Fibroblast of skin of back (primary cell): ENCODE results near the gene CACNA1D.

Experiments used
- DNase-seq: peaks from one replicate; pipeline ENCODE4 v3.0.0-alpha.2; 2013

Gene CACNA1D

DNA sequence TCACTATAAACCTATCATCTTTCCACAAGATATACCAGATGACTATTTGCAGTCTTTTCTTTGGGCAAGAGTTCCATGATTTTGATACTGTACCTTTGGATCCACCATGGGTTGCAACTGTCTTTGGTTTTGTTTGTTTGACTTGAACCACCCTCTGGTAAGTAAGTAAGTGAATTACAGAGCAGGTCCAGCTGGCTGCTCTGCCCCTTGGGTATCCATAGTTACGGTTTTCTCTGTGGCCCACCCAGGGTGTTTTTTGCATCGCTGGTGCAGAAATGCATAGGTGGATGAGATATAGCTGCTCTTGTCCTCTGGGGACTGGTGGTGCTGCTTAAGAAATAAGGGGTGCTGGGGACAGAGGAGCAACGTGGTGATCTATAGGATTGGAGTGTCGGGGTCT, 318.0 kb downstream of the CACNA1D start:
- no peak for DNase-seq

DNA sequence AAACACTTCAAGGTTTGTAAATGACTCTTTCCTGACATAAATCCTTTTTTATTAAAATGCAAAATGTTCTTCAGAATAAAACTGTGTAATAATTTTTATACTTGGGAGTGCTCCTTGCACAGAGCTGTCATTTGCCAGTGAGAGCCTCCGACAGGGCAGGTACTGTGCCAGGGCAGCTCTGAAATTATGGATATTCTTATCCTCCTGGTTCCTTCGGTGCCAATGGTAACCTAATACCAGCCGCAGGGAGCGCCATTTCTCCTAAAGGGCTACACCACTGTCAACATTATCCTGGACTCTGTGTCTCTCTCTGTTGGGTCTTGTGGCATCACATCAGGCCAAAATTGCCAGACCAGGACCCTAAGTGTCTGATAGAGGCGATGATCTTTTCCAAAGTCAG, 318.8 kb downstream of the CACNA1D start:
- DNase-seq = no peak

DNA sequence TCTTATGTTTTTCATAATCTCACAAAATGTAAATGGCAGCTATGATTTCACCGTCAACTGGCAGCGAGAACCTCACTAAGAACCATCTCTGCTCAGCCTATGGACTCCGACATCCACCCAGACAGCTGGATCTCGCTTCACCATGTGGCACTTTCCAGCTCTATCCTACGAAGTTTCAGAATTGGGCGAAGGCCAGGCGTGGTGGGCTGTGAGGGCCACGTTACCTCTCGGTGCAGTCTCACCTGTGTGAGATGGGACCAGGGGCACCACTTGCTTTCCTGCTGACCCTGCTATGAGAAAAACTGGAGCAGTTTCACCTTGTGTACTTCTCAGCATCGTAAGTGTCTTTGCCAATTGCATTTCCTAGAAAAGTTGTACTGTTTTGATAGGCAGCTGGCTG, 319.5 kb downstream of the CACNA1D start:
- DNase-seq = no peak

DNA sequence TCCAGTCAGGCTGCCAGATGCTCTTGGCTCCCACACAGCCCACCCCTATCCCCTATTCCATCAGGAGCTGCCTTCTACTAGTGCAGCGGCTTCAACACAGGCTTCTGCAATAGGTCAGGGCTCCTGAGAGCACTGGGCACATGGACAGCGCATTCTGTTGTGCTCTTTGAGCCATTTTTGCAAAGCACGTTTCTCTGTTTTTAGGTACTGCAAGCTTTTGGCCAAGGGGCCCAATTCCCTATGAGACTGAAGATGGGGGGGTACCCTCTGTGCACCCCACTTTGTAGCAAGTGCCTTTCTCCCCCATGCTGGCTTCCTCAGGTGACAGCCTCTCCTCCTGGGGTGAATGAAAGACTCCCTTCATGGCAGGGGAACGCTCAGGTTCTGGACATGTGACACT, 320.7 kb downstream of the CACNA1D start:
- no peak for DNase-seq

DNA sequence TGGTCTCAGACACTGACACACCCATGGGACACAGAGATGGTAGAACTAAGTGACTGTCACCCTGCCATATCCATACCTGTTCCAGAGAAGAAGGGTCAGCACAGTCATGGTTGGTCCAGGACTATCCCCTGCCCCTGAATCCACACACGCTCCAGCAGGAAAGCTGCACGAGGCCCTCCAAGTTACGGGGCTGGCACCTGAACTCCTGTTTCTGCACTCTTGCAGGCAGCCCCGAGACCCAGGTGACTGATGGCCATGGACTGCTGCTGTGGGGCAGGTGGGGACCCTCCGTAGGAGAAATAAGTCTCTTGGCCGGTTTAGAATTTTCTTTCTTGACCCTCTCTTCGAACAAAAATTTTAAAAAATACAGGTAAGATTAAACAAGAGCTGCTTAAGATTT, 321.2 kb downstream of the CACNA1D start:
- no peak for DNase-seq

DNA sequence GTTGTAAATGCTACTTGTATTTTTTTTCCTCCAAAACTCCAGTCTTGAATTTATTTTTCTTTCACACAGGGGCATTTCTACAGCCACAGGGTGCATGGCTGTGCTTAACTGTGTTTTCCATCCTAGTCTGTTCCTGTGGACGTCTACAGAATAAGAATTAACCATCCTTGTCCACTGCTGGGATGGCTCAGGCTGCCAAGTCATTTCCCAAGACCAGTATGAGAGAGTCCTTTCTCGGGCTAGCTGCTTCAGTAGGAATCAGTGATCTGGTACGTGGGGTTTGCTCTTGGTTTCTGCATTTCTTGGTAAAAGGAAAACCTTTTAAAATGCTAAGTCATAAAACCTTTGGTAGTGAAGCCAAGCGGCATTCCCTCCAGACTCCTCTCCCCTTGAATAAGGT, 322.0 kb downstream of the CACNA1D start:
- no peak for DNase-seq

DNA sequence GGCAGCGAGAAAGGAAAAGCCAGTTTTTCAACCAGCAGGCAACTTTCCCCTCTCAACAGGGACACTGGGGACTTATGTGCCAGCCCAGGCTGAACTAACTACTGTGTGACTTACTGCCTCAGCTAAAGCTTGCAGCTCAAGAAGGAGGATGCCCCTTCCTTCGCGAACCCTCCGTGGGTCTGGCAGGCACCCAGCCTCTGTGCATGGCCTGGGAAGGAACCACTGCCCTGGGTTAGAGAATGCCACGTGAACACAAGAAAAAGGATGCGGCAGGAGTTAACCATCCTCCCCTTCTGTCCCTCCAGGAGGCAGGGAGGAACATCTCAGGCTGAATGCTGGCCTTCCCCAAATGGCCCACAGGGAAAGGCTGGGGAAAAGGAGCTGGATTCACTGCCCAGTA, 322.8 kb downstream of the CACNA1D start:
- no peak for DNase-seq

DNA sequence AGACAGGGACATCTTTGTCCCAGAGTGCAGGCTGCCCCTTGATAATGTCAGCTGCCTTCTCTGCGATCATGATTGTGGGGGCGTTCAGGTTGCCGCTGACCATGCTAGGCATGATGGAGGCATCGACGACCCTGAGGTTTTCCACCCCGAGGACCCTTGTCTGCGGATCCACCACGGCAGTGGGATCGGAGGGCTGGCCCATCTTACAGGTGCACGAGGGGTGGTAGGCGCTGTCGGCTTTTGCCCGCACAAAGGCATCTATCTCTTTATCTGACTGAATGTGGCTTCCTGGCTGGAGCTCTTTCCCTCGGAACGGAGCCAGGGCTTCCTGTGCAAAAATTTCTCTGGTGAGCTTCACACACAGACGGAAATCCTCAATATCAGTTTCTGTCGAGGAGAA, 323.4 kb downstream of the CACNA1D start:
- DNase-seq = no peak

DNA sequence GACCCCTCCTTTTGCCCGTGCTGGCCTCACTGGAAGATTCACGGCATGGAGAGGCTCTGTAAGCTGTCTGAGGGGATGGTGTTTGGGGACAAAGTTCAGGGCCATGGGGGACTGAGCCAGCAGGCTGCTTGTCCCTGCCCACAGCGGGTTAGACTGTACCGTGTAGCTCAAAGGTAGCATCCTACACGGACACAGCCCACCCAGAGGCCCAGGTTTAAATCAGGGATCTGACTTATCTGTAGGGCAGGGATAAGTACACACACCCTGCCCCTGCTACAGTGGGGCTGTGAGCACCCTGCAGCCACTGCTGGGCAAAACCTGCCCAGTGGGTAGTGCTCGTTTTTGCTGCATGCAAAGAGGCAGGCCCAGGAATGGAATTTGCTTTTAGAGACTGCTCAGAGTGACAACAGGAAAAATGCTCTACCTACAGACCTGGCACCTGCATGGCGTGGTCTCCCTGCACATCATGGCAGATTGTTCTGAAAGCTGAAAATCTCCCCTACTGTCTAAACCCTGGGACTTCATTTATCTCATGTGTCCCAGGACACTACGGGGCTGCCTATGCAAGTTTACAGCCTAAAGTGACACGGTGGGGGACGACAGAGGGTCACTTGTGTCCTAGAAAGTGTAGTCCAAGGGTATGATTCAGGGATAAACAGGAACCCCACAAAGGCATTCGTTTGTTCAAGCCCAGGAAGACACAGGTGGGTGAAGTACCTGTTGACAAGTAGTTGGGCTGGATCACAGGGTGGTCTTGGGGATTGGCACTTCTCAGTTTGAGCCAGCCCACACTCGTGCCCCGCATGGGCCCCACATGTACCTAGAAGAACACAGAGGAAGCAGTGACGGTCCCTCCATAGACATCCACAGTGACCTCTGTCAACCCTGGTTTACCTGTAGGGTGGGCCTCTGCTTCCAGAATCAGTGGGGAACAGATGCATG, 324.1 kb downstream of the CACNA1D start:
- DNase-seq = no peak

DNA sequence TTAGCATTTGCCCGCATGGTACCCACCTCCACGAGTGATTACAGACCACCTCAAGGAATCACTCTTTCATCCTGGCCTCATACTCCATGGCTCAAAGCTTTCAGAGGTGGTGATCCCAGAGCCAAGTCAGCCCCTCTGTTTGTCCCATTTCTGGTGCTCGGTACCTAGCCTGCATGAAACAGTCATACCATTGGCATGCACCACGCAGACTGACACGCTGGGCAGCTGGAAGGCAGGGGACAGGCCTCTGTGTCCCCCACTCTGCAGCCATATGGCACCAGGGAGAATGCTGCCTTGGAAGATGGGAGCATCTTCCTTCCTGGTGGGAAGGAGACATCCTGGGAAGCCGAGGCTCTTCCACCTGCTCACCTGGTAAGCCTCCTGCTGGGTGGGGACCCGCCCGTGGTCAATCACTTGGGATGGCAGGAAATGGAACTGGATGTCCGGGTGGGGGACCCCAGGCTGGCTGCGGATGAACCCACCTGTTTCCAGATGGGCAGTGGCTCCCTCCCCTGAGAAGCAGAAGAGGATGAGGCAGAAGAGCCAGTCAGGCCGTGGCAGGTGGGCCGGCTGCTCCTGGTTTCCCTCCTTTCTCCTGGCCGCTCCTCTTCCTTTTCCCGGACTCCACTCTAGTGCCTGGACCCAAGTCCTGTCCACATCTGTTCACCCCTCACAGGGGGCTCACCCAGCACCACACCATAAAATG, 324.9 kb downstream of the CACNA1D start:
- no peak for DNase-seq

DNA sequence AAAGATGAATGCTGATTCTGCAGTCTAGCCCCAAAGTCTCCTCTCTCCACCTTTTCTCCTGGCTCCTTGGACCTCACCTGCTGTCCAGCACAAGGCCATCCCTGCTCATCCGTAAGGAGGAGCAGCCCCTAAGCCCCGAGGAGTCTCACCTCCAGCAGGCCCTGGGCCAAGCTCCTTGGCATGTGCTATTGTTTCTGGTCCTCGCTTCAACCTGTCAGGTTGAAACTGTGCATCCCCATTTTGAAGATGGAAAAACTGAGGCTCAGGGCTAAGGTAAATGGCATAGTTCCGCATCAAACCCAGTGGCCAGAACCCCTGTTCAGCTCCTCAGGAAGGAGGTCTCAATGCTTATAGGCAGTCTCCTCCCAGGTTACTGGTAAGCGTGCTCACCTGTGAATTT, 325.7 kb downstream of the CACNA1D start:
- DNase-seq = no peak

DNA sequence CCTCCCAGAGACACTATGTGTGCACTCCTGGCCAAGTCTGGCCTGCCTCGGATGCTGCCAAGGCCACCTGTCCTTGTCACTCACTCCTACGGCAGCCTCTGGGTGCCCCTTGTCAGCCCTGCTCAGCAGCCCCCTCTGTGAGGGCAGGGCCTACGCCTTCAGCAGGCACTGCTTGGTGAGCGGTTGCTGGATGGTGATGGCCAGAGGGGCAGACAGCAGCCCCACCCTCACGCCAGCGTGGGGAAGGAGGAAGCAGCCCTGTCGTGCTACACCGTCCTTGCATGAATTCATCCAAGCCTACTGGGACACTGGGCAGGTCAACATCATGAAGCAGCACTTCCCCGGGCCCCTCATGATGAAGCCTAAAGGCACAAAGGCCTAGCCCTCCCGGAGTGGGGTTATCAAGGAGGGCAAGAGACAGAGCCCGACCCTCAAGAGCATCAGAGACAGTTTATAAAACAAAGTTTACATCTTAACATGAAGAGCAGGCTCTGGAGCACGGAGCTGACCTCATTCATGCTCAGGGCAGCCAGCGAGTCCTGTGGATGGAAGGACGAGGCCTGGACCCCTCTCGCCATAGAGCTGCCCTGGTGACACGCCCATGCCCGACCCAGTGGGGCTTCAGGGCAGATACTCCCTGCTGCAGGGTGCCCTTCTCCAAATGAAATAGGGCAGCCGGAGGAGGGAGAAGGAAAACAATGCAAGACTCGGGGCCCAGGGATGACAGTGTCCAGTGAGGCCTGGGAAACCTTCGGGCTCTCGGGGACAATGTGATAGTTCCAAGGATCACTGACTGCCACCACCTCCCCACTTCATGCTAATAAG, 326.6 kb downstream of the CACNA1D start:
- no peak for DNase-seq

DNA sequence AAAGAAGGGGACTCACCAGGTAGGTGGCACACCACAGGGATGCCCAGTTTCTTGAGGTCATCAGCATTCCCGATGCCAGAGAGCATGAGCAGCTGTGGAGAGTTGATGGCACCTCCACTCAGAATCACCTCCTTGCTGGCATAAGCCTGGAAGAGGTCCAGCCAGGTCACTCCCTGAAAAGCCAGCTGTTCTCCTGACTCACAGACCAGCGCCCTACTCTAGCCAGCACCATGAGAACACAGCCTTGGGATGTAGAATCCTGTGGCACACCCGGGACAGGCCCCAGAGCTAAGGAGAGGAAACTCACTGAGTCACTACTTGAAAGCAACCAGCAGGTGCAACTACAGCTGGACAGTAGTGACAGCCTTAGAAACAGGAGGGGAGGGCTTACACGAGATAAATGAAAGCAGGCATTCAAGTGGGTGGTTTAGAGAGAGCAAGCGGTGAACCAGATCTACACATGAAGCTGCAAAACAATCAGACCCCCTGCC, 327.3 kb downstream of the CACNA1D start:
- DNase-seq = no peak

DNA sequence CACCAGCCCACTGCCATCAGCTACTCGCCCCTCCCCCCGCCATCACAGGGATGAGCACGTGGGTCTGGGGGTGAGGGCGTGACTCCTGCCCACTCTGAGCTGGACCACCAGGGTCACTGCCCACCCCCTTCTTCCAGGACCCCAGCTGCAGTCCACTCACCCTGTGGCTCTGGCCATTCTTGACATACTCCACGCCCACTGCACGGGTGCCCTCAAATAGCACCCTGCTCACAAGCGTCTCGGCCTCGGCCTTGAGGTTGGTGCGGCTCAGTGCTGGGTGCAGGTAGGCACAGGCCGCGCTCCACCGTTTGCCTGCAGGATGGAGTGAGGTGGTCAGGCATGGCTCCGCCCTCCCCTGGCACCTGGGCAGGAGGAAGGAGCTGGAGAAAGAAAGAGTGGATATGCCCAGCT, 327.9 kb downstream of the CACNA1D start:
- no peak for DNase-seq

DNA sequence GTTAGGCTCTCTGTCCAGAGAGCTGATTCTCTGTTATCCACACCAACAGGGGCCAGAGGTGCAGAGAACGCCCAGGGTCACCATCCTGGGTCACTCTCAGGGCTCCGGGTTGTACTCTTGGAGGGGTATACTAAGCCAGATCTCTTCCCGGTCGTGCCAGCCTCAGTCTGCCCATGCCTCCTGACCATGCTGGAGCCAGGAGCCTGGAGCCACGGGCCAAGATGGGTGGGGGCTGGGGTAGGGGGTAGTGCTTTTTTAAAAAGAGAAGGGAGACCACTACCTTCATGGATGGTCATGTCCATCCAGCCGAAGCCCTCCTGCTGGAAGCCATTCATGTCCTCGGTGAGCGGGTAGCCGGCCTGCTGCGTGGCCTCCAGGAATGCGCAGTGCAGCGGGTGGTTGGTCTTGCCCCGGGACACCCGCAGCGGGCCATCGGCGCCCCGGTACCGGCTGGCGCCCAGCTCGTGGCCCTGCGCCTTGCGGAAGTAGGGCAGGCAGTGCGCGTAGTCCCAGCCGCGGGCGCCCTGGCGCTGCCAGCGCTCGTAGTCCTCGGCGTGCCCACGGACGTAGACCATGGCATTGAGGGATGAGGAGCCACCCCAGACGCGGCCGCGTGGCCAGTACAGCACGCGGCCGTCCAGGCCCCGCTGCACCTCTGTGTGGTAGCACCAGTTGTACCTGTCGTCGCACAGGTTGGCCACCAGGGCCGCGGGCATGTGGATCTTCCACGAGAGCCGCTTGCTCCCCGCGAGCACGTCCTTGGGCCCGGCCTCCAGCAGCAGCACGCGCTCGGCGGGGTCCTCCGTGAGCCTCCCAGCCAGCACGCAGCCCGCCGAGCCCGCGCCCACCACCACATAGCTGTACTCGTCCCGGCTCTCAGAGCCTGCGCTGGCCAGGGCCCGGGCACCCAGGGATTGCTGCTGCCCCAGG, 328.9 kb downstream of the CACNA1D start:
- DNase-seq = no peak

DNA sequence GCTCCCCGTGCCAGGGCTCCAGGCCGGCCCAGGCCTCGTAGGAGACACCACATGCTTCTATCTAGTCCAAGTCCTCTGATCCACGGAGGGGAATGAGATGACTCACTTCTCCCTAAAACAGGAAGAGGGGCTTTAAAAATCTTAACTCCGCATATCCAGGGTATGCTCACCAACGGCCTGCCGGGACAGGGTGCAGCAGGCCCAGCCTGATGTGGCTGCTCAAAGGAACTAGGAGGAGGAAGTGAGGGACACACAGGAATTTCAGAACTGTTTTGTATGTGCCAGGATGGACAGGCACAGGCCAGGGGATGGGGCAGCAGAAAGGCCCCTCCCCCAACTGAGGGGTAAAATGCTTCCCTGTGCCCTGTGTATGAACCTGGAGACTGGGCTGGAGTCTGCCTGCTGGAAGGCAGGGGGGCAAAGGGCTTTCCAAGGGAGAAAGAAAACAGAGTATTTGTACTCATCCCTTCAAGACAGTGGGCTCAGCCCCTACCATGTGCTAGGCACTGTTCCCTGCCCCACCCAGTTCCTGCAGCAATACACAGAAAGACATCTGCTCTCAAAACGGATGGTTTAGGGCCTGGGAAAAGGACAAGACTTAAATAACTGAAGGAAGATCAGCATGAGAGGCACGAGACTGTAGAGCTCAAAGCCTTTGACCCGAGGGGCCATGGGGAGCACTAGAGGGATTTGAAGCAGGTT, 329.7 kb downstream of the CACNA1D start:
- DNase-seq = no peak

DNA sequence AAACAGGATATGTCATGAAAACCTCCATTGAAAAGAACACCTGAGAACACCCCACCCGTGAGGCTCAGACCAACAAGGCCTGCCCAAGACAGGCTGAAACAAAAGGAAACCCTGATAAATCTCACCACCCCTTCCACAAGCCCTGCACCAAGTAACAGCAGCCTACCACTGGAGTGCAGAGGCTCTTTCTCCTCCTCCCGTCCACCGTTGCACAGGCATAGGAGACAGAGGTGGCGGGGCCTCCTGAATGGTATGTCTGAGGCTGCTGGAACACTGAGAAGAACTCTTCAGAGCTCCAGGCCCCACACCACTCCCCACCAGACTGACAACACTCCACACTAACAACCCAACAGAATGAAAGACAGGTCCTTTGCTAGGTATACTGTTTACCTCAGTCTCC, 330.4 kb downstream of the CACNA1D start:
- DNase-seq = no peak

DNA sequence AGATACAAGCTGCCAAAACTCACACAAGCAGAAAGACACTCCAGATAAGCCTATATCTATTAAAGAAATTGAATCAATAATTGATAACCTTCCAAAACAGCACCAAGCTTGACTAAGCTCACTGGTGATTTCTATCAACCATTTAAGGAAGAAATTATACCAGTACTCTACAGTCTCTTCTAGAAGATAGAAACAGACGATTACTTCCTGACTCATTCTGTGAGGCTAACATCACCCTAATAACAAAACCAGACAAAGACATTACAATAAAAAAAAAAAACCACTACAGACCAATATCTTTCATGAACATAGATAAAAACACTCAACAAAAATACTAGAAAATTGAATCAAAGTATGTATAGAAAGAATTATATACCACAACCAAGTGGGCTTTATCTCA, 331.6 kb downstream of the CACNA1D start:
- DNase-seq = no peak

DNA sequence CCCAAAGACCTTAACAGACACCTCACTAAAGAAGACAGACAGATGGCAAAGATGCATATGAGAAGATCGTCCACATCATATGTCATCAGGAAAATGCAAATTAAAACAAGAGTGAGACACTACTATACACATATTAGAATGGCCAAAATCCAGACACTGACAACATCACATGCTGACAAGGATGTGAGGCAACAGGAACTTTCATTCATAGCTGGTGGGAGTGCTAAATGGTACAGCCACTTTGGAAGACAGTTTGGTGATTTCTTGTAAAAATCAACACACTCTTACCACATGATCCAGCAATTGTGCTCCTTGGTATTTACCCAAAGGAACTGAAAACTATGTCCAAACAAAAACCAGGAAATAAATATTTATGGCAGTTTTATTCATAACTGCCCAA, 334.2 kb downstream of the CACNA1D start:
- no peak for DNase-seq

DNA sequence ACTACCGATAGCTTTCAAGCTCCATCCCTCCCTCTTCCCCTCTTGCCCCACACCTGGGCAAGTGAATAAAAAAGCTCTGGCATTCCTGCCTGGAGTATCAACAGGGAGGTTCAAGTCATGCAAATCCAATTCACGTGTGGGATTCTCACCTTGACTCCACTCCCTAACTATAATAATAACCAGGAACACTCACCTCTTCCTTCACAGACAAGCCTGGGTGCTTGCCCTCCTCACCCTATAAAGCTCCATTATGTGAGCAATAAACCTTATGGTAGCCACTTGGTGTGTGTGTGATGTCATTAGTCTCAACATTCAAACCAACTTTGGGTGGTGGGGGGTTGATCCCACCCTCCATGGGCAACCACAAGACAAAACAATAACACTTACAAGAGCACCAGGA, 335.2 kb downstream of the CACNA1D start:
- DNase-seq = no peak

DNA sequence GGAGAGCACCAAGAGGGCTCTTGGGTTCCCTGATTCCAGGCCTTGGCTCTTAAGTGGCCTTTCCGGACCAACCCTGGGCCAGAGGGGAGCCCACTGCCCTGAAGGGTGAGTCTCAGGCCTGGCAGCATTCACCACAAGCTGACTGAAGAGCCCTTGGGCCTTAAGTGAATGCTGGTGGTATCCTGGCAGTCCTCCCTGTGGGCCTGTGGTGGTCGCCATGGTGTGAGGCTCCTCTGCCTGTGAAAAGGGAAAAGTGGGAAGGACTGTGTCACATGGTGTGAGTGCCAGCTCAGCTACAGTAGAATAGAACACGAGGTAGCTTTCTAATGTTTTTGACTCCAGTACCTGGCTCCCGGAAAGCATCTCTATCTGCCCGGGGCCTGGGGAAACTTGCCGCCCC, 336.5 kb downstream of the CACNA1D start:
- DNase-seq = no peak
